H1 (cell line): ENCODE results near the gene SEMA6A. TPM values are rescaled to one million over a fixed set of nuclear protein-coding genes. Genes with fewer than 3 reads are reported as not detected.

Experiments
- CTCF ChIA-PET: fragments of 300-600 bp; sonication (Branson Sonifier 250); formaldehyde crosslinking; loops from one replicate; lab custom pipeline; 2021; ENCODE audit not compliant: partially characterized antibody; lab: Charles Lee
- POLR2A ChIA-PET: fragments of 300-600 bp; sonication (Branson Sonifier 250); formaldehyde crosslinking; loops from one replicate; lab custom pipeline; 2021; ENCODE audit warnings: inconsistent platforms; ENCODE audit not compliant: partially characterized antibody; lab: Charles Lee
- DNase-seq, 2 experiments: peaks; one replicate each; pipeline versions ENCODE4 v3.0.0 to v3.0.0-alpha.2; 2010 to 2022; ENCODE audit warnings: low spot score in 2 of 2, low read depth in 1 of 2, mixed read lengths in 1 of 2
- FAIRE-seq: peaks from 2 replicates; lab custom pipeline; 2011; peaks lifted over from hg19 to GRCh38; lab: Jason Lieb, UNC
- H2AFZ ChIP-seq: 2 replicates; pipeline ENCODE4 v1.8.1; 2012; ENCODE audit warnings: low read length, inconsistent platforms
- H2AK5ac ChIP-seq: 2 replicates; pipeline ENCODE4 v1.6.1; 2013; ENCODE audit warnings: low read depth, low read length
- H2BK120ac ChIP-seq: replicated peaks from 2 replicates; pipeline ENCODE3; 2013; ENCODE audit warnings: low read depth, low read length, inconsistent platforms
- H2BK12ac ChIP-seq: 2 replicates; pipeline ENCODE4 v1.6.1; 2013; ENCODE audit warnings: low read depth, low read length
- H2BK15ac ChIP-seq: 2 replicates; pipeline ENCODE4 v1.6.1; 2013; ENCODE audit warnings: low read length
- H2BK20ac ChIP-seq: 2 replicates; pipeline ENCODE4 v1.6.1; 2013; ENCODE audit warnings: low read length
- H2BK5ac ChIP-seq: 2 replicates; pipeline ENCODE4 v1.6.1; 2013; ENCODE audit warnings: low read depth, low read length
- H3K14ac ChIP-seq: 2 replicates; pipeline ENCODE4 v1.6.1; 2013; ENCODE audit warnings: inconsistent platforms; ENCODE audit not compliant: insufficient read length
- H3K18ac ChIP-seq: 2 replicates; pipeline ENCODE4 v1.6.1; 2013; ENCODE audit warnings: low read length; ENCODE audit errors: extremely low read depth
- H3K23ac ChIP-seq: 2 replicates; pipeline ENCODE4 v1.6.1; 2013; ENCODE audit warnings: inconsistent platforms; ENCODE audit not compliant: insufficient read length
- H3K23me2 ChIP-seq: 2 replicates; pipeline ENCODE4 v1.6.1; 2013; ENCODE audit warnings: low read depth, low read length
- H3K27ac ChIP-seq: 2 replicates; pipeline ENCODE4 v1.6.1; 2011; ENCODE audit warnings: low read depth, low read length, inconsistent platforms
- H3K27me3 ChIP-seq, 4 experiments: replicated peaks in 1 of 4; 1 replicate in 1 of 4; 2 replicates in 3 of 4; pipeline versions ENCODE4 v1.6.1 to v1.8.1; 2011 to 2013; ENCODE audit warnings: low read length in 3 of 4, mild to moderate bottlenecking in 3 of 4, inconsistent platforms in 2 of 4, mixed read lengths in 2 of 4, moderate library complexity in 1 of 4; ENCODE audit not compliant: control insufficient read depth in 3 of 4, insufficient read depth in 3 of 4; ENCODE audit errors: extremely low read depth in 1 of 4
- H3K36me3 ChIP-seq, 4 experiments: 2 replicates each; pipeline versions ENCODE4 v1.6.1 to v1.8.1; 2011 to 2013; ENCODE audit warnings: mild to moderate bottlenecking in 4 of 4, low read length in 3 of 4, moderate library complexity in 2 of 4, control low read depth in 1 of 4, inconsistent platforms in 1 of 4; ENCODE audit not compliant: insufficient read depth in 4 of 4, control insufficient read depth in 2 of 4
- H3K4ac ChIP-seq: replicated peaks from 2 replicates; pipeline ENCODE3; 2013; ENCODE audit warnings: low read length, low read depth, mixed read lengths, inconsistent platforms; ENCODE audit not compliant: insufficient read length
- H3K4me1 ChIP-seq, 4 experiments: replicated peaks in 1 of 4; 1 replicate in 1 of 4; 2 replicates in 3 of 4; pipeline versions ENCODE4 v1.6.1 to v1.8.1; 2011 to 2013; ENCODE audit warnings: low read length in 3 of 4, inconsistent platforms in 2 of 4, mixed read lengths in 1 of 4; ENCODE audit not compliant: insufficient read depth in 4 of 4, control insufficient read depth in 3 of 4
- H3K4me2 ChIP-seq, 2 experiments: 2 replicates each; pipeline versions ENCODE4 v1.6.1 to v1.8.1; 2011 to 2013; ENCODE audit warnings: low read depth in 2 of 2, low read length in 2 of 2, control low read depth in 1 of 2, inconsistent platforms in 1 of 2, mild to moderate bottlenecking in 1 of 2; ENCODE audit not compliant: insufficient read depth in 1 of 2
- H3K4me3 ChIP-seq, 4 experiments: fragments of 200-600, 300-600 bp in 1 of 4; sonication (generic), shearing (Covaris generic), sonication (Bioruptor Twin) in 1 of 4; 2 replicates each; pipeline versions ENCODE4 v1.5.1 to v1.8.1; 2011 to 2016; ENCODE audit warnings: low read length in 4 of 4, low read depth in 3 of 4, control low read depth in 2 of 4, inconsistent platforms in 2 of 4, mild to moderate bottlenecking in 2 of 4, mixed read lengths in 1 of 4, moderate library complexity in 1 of 4; ENCODE audit not compliant: insufficient read depth in 2 of 4; ENCODE audit errors: extremely low read depth in 1 of 4
- H3K56ac ChIP-seq: replicated peaks from 2 replicates; pipeline ENCODE3; 2013; ENCODE audit warnings: low read depth, mild to moderate bottlenecking, mixed read lengths, low read length, inconsistent platforms; ENCODE audit not compliant: insufficient read length
- H3K79me1 ChIP-seq: 2 replicates; pipeline ENCODE4 v1.6.1; 2013; ENCODE audit warnings: low read depth, low read length, control low read depth
- H3K79me2 ChIP-seq, 2 experiments: 2 replicates each; pipeline versions ENCODE4 v1.6.1 to v1.8.1; 2012 to 2013; ENCODE audit warnings: low read length in 2 of 2, mild to moderate bottlenecking in 2 of 2, inconsistent platforms in 1 of 2; ENCODE audit not compliant: insufficient read depth in 2 of 2, control insufficient read depth in 1 of 2
- H3K9ac ChIP-seq, 4 experiments: replicated peaks in 1 of 4; 1 replicate in 1 of 4; 2 replicates in 3 of 4; pipeline versions ENCODE4 v1.6.1 to v1.8.1; 2011 to 2013; ENCODE audit warnings: low read depth in 3 of 4, low read length in 3 of 4, control low read depth in 2 of 4, mild to moderate bottlenecking in 2 of 4, moderate library complexity in 2 of 4, inconsistent platforms in 1 of 4; ENCODE audit errors: extremely low read depth in 1 of 4
- H3K9me3 ChIP-seq, 2 experiments: 2 replicates each; pipeline versions ENCODE4 v1.6.1 to v1.8.1; 2012 to 2013; ENCODE audit warnings: mild to moderate bottlenecking in 2 of 2, moderate library complexity in 2 of 2, control low read depth in 1 of 2, inconsistent platforms in 1 of 2, low read depth in 1 of 2, low read length in 1 of 2, mixed read lengths in 1 of 2; ENCODE audit not compliant: insufficient read depth in 2 of 2
- H4K20me1 ChIP-seq, 2 experiments: replicated peaks in 1 of 2; 2 replicates each; pipeline versions ENCODE3 to v1.8.1; 2011 to 2013; ENCODE audit warnings: inconsistent platforms in 2 of 2, low read length in 2 of 2, mild to moderate bottlenecking in 1 of 2; ENCODE audit not compliant: insufficient read depth in 2 of 2, control insufficient read depth in 1 of 2
- H4K5ac ChIP-seq: 2 replicates; pipeline ENCODE4 v1.6.1; 2013; ENCODE audit warnings: low read length, low read depth, mixed read lengths, inconsistent platforms; ENCODE audit not compliant: insufficient read length
- H4K8ac ChIP-seq: 2 replicates; pipeline ENCODE4 v1.8.0; 2013; ENCODE audit warnings: mild to moderate bottlenecking, moderate library complexity, low read length, inconsistent platforms; ENCODE audit not compliant: insufficient read depth; ENCODE audit errors: extremely low read depth
- H4K91ac ChIP-seq: replicated peaks from 2 replicates; pipeline ENCODE3; 2013; ENCODE audit warnings: low read length, mixed read lengths, inconsistent platforms; ENCODE audit not compliant: insufficient read length
- BACH1 ChIP-seq: IDR thresholded peaks from 2 replicates; pipeline ENCODE4 v1.6.1; 2012; ENCODE audit warnings: low read length, improper control_type of control experiment
- KDM1A ChIP-seq: fragments of 200-600, 300-600 bp; sonication (generic); IDR thresholded peaks from 2 replicates; pipeline ENCODE4 v1.7.1; 2016; ENCODE audit warnings: mild to moderate bottlenecking, low read length, borderline replicate concordance
- NANOG ChIP-seq: IDR thresholded peaks from 2 replicates; pipeline ENCODE4 v1.6.1; 2011; ENCODE audit warnings: low read length, low read depth, mild to moderate bottlenecking, inconsistent platforms; ENCODE audit not compliant: insufficient read depth, poor library complexity, severe bottlenecking
- NRF1 ChIP-seq: IDR thresholded peaks from 2 replicates; pipeline ENCODE4 v1.6.1; 2011; ENCODE audit warnings: mild to moderate bottlenecking, low read depth, low read length, improper control_type of control experiment
- SIX5 ChIP-seq: IDR thresholded peaks from 2 replicates; pipeline ENCODE4 v1.6.1; 2011; ENCODE audit warnings: mild to moderate bottlenecking, low read depth, low read length
- SP4 ChIP-seq: IDR thresholded peaks from 2 replicates; pipeline ENCODE4 v1.6.1; 2012; ENCODE audit warnings: low read length, inconsistent platforms
- TAF7 ChIP-seq: optimal IDR thresholded peaks from 2 replicates; pipeline ENCODE3; 2011; ENCODE audit warnings: low read depth, mild to moderate bottlenecking, inconsistent platforms, low read length, moderate library complexity, borderline replicate concordance
- TCF12 ChIP-seq: IDR thresholded peaks from 2 replicates; pipeline ENCODE4 v1.6.1; 2011; ENCODE audit warnings: low read depth, mild to moderate bottlenecking, low read length
- WGBS, 2 experiments: shearing (Covaris generic) in 1 of 2; methylation state at CpG; one replicate each; pipeline versions ENCODE4 v1.1.6 to v1.1.7; 2013 to 2015; ENCODE audit warnings: low lambda C conversion rate in 2 of 2, mixed read lengths in 2 of 2, inconsistent platforms in 1 of 2, low coverage in 1 of 2, missing lambda C conversion rate in 1 of 2; ENCODE audit not compliant: insufficient replicate concordance in 2 of 2, insufficient coverage in 1 of 2, insufficient read length in 1 of 2; ENCODE audit errors: extremely low coverage in 1 of 2, missing lambda C conversion rate in 1 of 2; 5-methylcytosine and 5-hydroxymethylcytosine counted together
- polyA plus RNA-seq, 7 experiments: library from polyadenylated mRNA; depleted of rRNA in 3 of 7; stranded (reverse) in 5 of 7; unstranded in 2 of 7; fragments of >200 nt in 5 of 7; fragments of 200-250 nt in 2 of 7; gene quantifications; 1 replicate in 5 of 7; 2 replicates in 1 of 7; 4 replicates in 1 of 7; pipeline versions ENCODE4 v1.2.1 to v1.2.3, GENCODE V29; 2011 to 2013; ENCODE audit warnings: missing spikeins in 2 of 7, mixed read lengths in 2 of 7
- total RNA-seq: library from RNA; stranded (reverse); fragmentation: NEBNext Ultra II Directional; extraction: Animal tissue kit (Norgen Biotek cat#: 25700); gene quantifications from 2 replicates; pipeline ENCODE4 v1.2.1, GENCODE V29; 2021
- TF ChIP-seq, protein P1 (sequence below), 3 experiments: IDR thresholded peaks; 1 replicate in 2 of 3; 2 replicates in 1 of 3; pipeline versions ENCODE4 v1.5.1 to v1.6.1; 2011; ENCODE audit warnings: low read length in 3 of 3, mild to moderate bottlenecking in 3 of 3, inconsistent platforms in 2 of 3, low read depth in 1 of 3, moderate library complexity in 1 of 3; ENCODE audit not compliant: insufficient read depth in 1 of 3; ENCODE audit errors: control extremely low read depth in 1 of 3

SEMA6A gene
- total and polyA plus RNA-seq, 2 of the 8 experiments (the other 6 are each of a cell fraction or from before 2014, with no cell fraction given), result 78.3 to 277 TPM

DNA sequence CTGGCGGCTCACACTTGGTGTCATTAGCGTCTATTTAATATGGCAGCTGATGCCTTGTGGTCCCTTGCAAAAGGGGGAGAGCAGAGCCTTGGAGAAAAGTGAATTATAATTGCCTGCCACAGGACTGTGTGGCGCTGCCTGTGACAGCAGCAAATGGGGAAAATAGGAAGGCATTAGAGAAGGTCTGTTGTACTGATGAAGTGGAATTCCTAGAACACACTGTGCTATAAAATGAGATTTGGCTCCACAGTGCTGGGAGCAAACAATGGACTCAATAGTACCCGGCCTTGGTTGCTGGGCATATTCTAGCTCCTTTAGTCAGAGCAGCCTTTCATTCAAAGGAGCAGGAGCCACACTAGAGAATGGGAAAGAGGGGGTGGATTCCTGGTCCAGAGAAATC is 21.3 kb downstream of the SEMA6A start:
- Histone ChIP-seq H3K4me2 (peak overlapping the region in 1 of 2 experiments; percentile 5; a peak in 1 of 4 replicates), H2AK5ac (no peak overlapping the region), H3K18ac (no peak overlapping the region), H3K4me3 (no peak overlapping the region), H3K14ac (no peak overlapping the region), H4K91ac (no peak overlapping the region), H2AFZ (no peak overlapping the region), H3K27ac (no peak overlapping the region), H2BK15ac (no peak overlapping the region), H3K56ac (no peak overlapping the region)
- WGBS, 2 experiments, result 80% methylated on average over 4 of the region's 4 CpGs; no CpG with 5 or more reads in 1 of the 2 experiments
- POLR2A ChIA-PET, result interaction anchor here (0.7 to 1.3 kb wide), 2 partner anchors 8 to 42 kb away, joined by 3 to 5 read pairs; no protein-coding TSS in a partner anchor
- TF ChIP-seq TCF12, result no peak
- TF ChIP-seq, protein P1, sequence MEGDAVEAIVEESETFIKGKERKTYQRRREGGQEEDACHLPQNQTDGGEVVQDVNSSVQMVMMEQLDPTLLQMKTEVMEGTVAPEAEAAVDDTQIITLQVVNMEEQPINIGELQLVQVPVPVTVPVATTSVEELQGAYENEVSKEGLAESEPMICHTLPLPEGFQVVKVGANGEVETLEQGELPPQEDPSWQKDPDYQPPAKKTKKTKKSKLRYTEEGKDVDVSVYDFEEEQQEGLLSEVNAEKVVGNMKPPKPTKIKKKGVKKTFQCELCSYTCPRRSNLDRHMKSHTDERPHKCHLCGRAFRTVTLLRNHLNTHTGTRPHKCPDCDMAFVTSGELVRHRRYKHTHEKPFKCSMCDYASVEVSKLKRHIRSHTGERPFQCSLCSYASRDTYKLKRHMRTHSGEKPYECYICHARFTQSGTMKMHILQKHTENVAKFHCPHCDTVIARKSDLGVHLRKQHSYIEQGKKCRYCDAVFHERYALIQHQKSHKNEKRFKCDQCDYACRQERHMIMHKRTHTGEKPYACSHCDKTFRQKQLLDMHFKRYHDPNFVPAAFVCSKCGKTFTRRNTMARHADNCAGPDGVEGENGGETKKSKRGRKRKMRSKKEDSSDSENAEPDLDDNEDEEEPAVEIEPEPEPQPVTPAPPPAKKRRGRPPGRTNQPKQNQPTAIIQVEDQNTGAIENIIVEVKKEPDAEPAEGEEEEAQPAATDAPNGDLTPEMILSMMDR (IDR thresholded peaks at IDR 0.05; ENCODE audit: control extremely low read depth in 1 of 3, insufficient read depth in 1 of 3, low read depth in 1 of 3, low read length in 3 of 3), result no peak
- TF ChIP-seq TAF7, result no peak
- TF ChIP-seq KDM1A, result no peak
- TF ChIP-seq NRF1, result no peak
- no peak for TF ChIP-seq SIX5
- TF ChIP-seq SP4, result no peak
- TF ChIP-seq BACH1, result no peak
- no peak for TF ChIP-seq NANOG
- TF ChIP-seq, all 59 proteins: peak for 0
- H3K79me1 ChIP-seq, result no peaks in the 10 kb centered on the region; the same call in 1 of the 2 replicates
- no peak overlapping the region for H3K9ac ChIP-seq
- DNase-seq, result no peak
- no peaks in the 10 kb centered on the region for H3K27me3 ChIP-seq
- no peak for FAIRE-seq
- no peak overlapping the region for H3K23ac ChIP-seq
- no peak overlapping the region for H2BK120ac ChIP-seq
- H3K9me3 ChIP-seq, result no peaks in the 10 kb centered on the region
- H2BK5ac ChIP-seq, result no peak overlapping the region
- CTCF ChIA-PET, result no interaction called here
- H3K79me2 ChIP-seq, result peaks cover 90 to 99% of the 10 kb centered on the region in 2 experiments
- no peak overlapping the region for H3K4ac ChIP-seq
- peaks cover 5 to 18% (median 16%) of the 10 kb centered on the region in 4 experiments for H3K4me1 ChIP-seq
- no peak overlapping the region for H4K8ac ChIP-seq
- peaks cover 36 to 62% of the 10 kb centered on the region in 2 experiments for H4K20me1 ChIP-seq
- no peak overlapping the region for H2BK20ac ChIP-seq
- no peak overlapping the region for H4K5ac ChIP-seq
- H3K36me3 ChIP-seq, result peaks cover 0 to 12% (median 0%) of the 10 kb centered on the region in 4 experiments; a peak in 1 of 8 replicates
- no peak overlapping the region for H2BK12ac ChIP-seq
- H3K23me2 ChIP-seq, result no peaks in the 10 kb centered on the region
